ENCODE data around the gene DAB1. TPM values are rescaled to one million over a fixed set of nuclear protein-coding genes. Genes with fewer than 3 reads are reported as not detected.

DAB1 gene
- polyA plus RNA-seq, 1 donor from 2014 or later, result 11.4 TPM

- H3K9ac ChIP-seq (ENCODE audit: low read length), result no peak overlapping the region
- no peaks in the 10 kb centered on the region for H3K9me2 ChIP-seq (ENCODE audit: insufficient read depth, low read length)
- H3K4me3 ChIP-seq (ENCODE audit: low read length), result no peak overlapping the region
- no peaks in the 10 kb centered on the region for H3K36me3 ChIP-seq (ENCODE audit: insufficient read depth, low read length)
- no peaks in the 10 kb centered on the region for H4K20me1 ChIP-seq (ENCODE audit: insufficient read depth)
- no peaks in the 10 kb centered on the region for H3K9me3 ChIP-seq (ENCODE audit: low read length)
- H3K4me2 ChIP-seq (ENCODE audit: low read length), result no peak overlapping the region
- H3K79me2 ChIP-seq (replicated peaks; ENCODE audit: insufficient read depth, low read length), result no peaks in the 10 kb centered on the region
- no peaks in the 10 kb centered on the region for H3K27me3 ChIP-seq (ENCODE audit: insufficient read depth, low read depth, low read length)
- no peak overlapping the region for H2AFZ ChIP-seq (ENCODE audit: low read depth, low read length)
- TF ChIP-seq POLR2AphosphoS5 (IDR thresholded peaks at IDR 0.05), result no peak
- no peak for TF ChIP-seq REST (IDR thresholded peaks at IDR 0.05; ENCODE audit: borderline replicate concordance)
- TF ChIP-seq MXI1 (conservative IDR thresholded peaks at IDR 0.05; ENCODE audit: poor library complexity, severe bottlenecking), result no peak
- no peaks in the 10 kb centered on the region for H3F3A ChIP-seq (ENCODE audit: insufficient read depth, low read length, poor library complexity, severe bottlenecking)
- H3K27ac ChIP-seq (ENCODE audit: low read length), result no peak overlapping the region
Observed at GRCh38 chr1:57218487-57219079, 205.3 kb downstream of the DAB1 start.

- no peak overlapping the region for H2AFZ ChIP-seq (ENCODE audit: low read depth, low read length)
- H4K20me1 ChIP-seq (ENCODE audit: insufficient read depth), result no peaks in the 10 kb centered on the region
- TF ChIP-seq POLR2AphosphoS5 (IDR thresholded peaks at IDR 0.05) (no peak), EZH2 (IDR thresholded peaks at IDR 0.05; ENCODE audit: borderline replicate concordance, insufficient read depth, low read length, poor library complexity, severe bottlenecking) (no peak), CTCF (IDR thresholded peaks at IDR 0.05; ENCODE audit: poor library complexity, severe bottlenecking) (no peak), RAD21 (conservative IDR thresholded peaks at IDR 0.05) (no peak), MXI1 (conservative IDR thresholded peaks at IDR 0.05; ENCODE audit: poor library complexity, severe bottlenecking) (no peak), SMC3 (conservative IDR thresholded peaks at IDR 0.05; ENCODE audit: poor library complexity) (no peak), TAF1 (IDR thresholded peaks at IDR 0.05; ENCODE audit: low read depth) (no peak), REST (IDR thresholded peaks at IDR 0.05; ENCODE audit: borderline replicate concordance) (no peak), EP300 (conservative IDR thresholded peaks at IDR 0.05; ENCODE audit: poor library complexity, severe bottlenecking) (no peak)
- H3K4me2 ChIP-seq (ENCODE audit: low read length), result no peak overlapping the region
- no peak overlapping the region for H3K9ac ChIP-seq (ENCODE audit: low read length)
- no peak overlapping the region for H3K27ac ChIP-seq (ENCODE audit: low read length)
- H3K4me3 ChIP-seq (ENCODE audit: low read length), result no peak overlapping the region
- H3F3A ChIP-seq (ENCODE audit: insufficient read depth, low read length, poor library complexity, severe bottlenecking), result no peaks in the 10 kb centered on the region
- H3K79me2 ChIP-seq (replicated peaks; ENCODE audit: insufficient read depth, low read length), result no peaks in the 10 kb centered on the region
- H3K9me2 ChIP-seq (ENCODE audit: insufficient read depth, low read length), result no peaks in the 10 kb centered on the region
- H3K36me3 ChIP-seq (ENCODE audit: insufficient read depth, low read length), result no peaks in the 10 kb centered on the region
- no peaks in the 10 kb centered on the region for H3K9me3 ChIP-seq (ENCODE audit: low read length)
- no peaks in the 10 kb centered on the region for H3K27me3 ChIP-seq (ENCODE audit: insufficient read depth, low read depth, low read length)
Observed at GRCh38 chr1:57217905-57218304, 206.0 kb downstream of the DAB1 start.

Data from neural cell (in vitro differentiated cells).